ENCODE measurements around the gene CGGBP1. TPM values are rescaled to one million over a fixed set of nuclear protein-coding genes. Genes with fewer than 3 reads are reported as not detected.

Gene CGGBP1
- total and polyA plus RNA-seq, 2 donors (not counting 3 experiments of a cell fraction or from before 2014, with no cell fraction given) = 33.1 to 69.7 TPM

GRCh38 chr3:88033808-88034207, 25.0 kb downstream of the CGGBP1 start:
- TF ChIP-seq, protein P1, sequence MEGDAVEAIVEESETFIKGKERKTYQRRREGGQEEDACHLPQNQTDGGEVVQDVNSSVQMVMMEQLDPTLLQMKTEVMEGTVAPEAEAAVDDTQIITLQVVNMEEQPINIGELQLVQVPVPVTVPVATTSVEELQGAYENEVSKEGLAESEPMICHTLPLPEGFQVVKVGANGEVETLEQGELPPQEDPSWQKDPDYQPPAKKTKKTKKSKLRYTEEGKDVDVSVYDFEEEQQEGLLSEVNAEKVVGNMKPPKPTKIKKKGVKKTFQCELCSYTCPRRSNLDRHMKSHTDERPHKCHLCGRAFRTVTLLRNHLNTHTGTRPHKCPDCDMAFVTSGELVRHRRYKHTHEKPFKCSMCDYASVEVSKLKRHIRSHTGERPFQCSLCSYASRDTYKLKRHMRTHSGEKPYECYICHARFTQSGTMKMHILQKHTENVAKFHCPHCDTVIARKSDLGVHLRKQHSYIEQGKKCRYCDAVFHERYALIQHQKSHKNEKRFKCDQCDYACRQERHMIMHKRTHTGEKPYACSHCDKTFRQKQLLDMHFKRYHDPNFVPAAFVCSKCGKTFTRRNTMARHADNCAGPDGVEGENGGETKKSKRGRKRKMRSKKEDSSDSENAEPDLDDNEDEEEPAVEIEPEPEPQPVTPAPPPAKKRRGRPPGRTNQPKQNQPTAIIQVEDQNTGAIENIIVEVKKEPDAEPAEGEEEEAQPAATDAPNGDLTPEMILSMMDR (IDR thresholded peaks at IDR 0.05; ENCODE audit: extremely low read depth in 1 of 2, insufficient read depth in 1 of 2, low read depth in 1 of 2, low read length in 2 of 2) = no peak
- TF ChIP-seq JUN (IDR thresholded peaks at IDR 0.05; ENCODE audit: borderline replicate concordance, insufficient read depth, insufficient read length, low read depth) (no peak), EZH2 (IDR thresholded peaks at IDR 0.05; ENCODE audit: borderline replicate concordance, low read depth, low read length, severe bottlenecking) (no peak), POLR2A (IDR thresholded peaks at IDR 0.05; ENCODE audit: low read depth, low read length) (no peak), POLR2AphosphoS5 (IDR thresholded peaks at IDR 0.05; ENCODE audit: insufficient read depth, low read depth, low read length) (no peak), MAX (IDR thresholded peaks at IDR 0.05; ENCODE audit: insufficient read depth, insufficient read length) (no peak), GATA2 (IDR thresholded peaks at IDR 0.05; ENCODE audit: insufficient read depth, insufficient read length, low read depth, low read length) (no peak), FOS (IDR thresholded peaks at IDR 0.05; ENCODE audit: borderline replicate concordance, insufficient read depth, low read length) (no peak), MYC (IDR thresholded peaks at IDR 0.05; ENCODE audit: low read depth, low read length) (no peak)
- peak overlapping the region; percentile 59 for H2AFZ ChIP-seq (ENCODE audit: low read depth, low read length)
- dilution Hi-C loops (cut with MboI; ENCODE audit: extremely low pct_ligation_motif_present, low sequenced_read_pairs) (no loop called here), intact Hi-C loops (cut with micrococcal nuclease) (no loop called here)
- FAIRE-seq = no peak
- no peaks in the 10 kb centered on the region for H3K36me3 ChIP-seq (ENCODE audit: control insufficient read depth in 2 of 2, extremely low read depth in 1 of 2, insufficient read depth in 2 of 2, low read length in 2 of 2)
- H3K4me3 ChIP-seq (replicated peaks in 1 of 3; ENCODE audit: insufficient read depth in 1 of 3, low read depth in 1 of 3, low read length in 3 of 3) = no peak overlapping the region
- no peaks in the 10 kb centered on the region for H3K9me3 ChIP-seq (replicated peaks; ENCODE audit: control insufficient read depth, insufficient read depth, low read length)
- H4K20me1 ChIP-seq (replicated peaks; ENCODE audit: control insufficient read depth, extremely low read depth, insufficient read depth, low read length) = no peaks in the 10 kb centered on the region
- no peak overlapping the region for H3K27ac ChIP-seq (ENCODE audit: insufficient read depth, low read depth, low read length)
- H3K79me2 ChIP-seq (ENCODE audit: control insufficient read depth, insufficient read depth, low read length) = no peaks in the 10 kb centered on the region
- BruUV-seq (replicated peaks) = no TSS peak
- ChIA-PET CTCF (interaction anchor here (0.7 to 1.0 kb wide), 3 partner anchors 11 to 29 kb away, joined by 3 to 6 read pairs (median 5); no protein-coding TSS in a partner anchor), POLR2A (no interaction called here)
- no peak overlapping the region for H3K4me2 ChIP-seq (ENCODE audit: insufficient read depth, low read length)
- H3K9ac ChIP-seq (replicated peaks; ENCODE audit: extremely low read depth, insufficient read depth, low read length) = no peak overlapping the region
- H3K9me1 ChIP-seq (replicated peaks; ENCODE audit: control insufficient read depth, extremely low read depth, insufficient read depth, low read length) = no peaks in the 10 kb centered on the region
- H3K4me1 ChIP-seq (ENCODE audit: control insufficient read depth, extremely low read depth, insufficient read depth, low read length) = peaks cover 17% of the 10 kb centered on the region
- DNase-seq (ENCODE audit: low read depth, low spot score) = no peak
- H3K27me3 ChIP-seq (ENCODE audit: control insufficient read depth in 2 of 2, insufficient read depth in 2 of 2, low read length in 2 of 2) = no peaks in the 10 kb centered on the region

All from endothelial cell of umbilical vein (primary cell).